Gastrocnemius medialis (tissue), 4 donors: ENCODE data around the gene ADAMTSL3.

Experiments used
- POLR2A ChIP-seq, 2 donors: fragments of 450-650 bp; IDR thresholded peaks; one replicate each; pipeline ENCODE4 v1.6.1; 2017; ENCODE audit warnings: antibody characterized with exemption in 2 of 2, mild to moderate bottlenecking in 2 of 2, moderate library complexity in 2 of 2
- TF ChIP-seq, protein P1 (sequence below), 5 experiments: fragments of 450-650 bp in 3 of 5; fragments of 200-600 bp in 2 of 5; sonication (generic) in 2 of 5; IDR thresholded peaks in 4 of 5; conservative IDR thresholded peaks in 1 of 5; 1 replicate in 4 of 5; 2 replicates in 1 of 5; pipeline ENCODE4 v1.5.1; 2016 to 2019; ENCODE audit warnings: antibody characterized with exemption in 5 of 5, mild to moderate bottlenecking in 3 of 5, moderate library complexity in 3 of 5

- TF ChIP-seq, protein P1, sequence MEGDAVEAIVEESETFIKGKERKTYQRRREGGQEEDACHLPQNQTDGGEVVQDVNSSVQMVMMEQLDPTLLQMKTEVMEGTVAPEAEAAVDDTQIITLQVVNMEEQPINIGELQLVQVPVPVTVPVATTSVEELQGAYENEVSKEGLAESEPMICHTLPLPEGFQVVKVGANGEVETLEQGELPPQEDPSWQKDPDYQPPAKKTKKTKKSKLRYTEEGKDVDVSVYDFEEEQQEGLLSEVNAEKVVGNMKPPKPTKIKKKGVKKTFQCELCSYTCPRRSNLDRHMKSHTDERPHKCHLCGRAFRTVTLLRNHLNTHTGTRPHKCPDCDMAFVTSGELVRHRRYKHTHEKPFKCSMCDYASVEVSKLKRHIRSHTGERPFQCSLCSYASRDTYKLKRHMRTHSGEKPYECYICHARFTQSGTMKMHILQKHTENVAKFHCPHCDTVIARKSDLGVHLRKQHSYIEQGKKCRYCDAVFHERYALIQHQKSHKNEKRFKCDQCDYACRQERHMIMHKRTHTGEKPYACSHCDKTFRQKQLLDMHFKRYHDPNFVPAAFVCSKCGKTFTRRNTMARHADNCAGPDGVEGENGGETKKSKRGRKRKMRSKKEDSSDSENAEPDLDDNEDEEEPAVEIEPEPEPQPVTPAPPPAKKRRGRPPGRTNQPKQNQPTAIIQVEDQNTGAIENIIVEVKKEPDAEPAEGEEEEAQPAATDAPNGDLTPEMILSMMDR (IDR thresholded peaks at IDR 0.05 in 4 of 5, conservative IDR thresholded peaks at IDR 0.05 in 1 of 5): no peak
- no peak for TF ChIP-seq POLR2A (IDR thresholded peaks at IDR 0.05)
These were observed 328.8 kb downstream of the ADAMTSL3 start for GRCh38 chr15:83982748-83983147.
